Left cardiac atrium (tissue), 4 donors: ENCODE data around the gene RPSA. TPM values are rescaled to one million over a fixed set of nuclear protein-coding genes. Genes with fewer than 3 reads are reported as not detected.
"Not testable (repeated sequence)": the region's sequence is repeated elsewhere in the genome, so short reads cannot be mapped to it uniquely, and the experiment has no call there.

ENCODE experiments used
- ATAC-seq, 2 donors: fragments of 200-7000 bp; cut with Tn5 transposase; one replicate each; pipeline ENCODE4 v1.9.1; 2020; ENCODE audit warnings: mild to moderate bottlenecking in 2 of 2, moderate library complexity in 2 of 2
- DNase-seq: peaks from one replicate; pipeline ENCODE4 v3.0.0-alpha.2; 2020
- intact Hi-C, 2 donors: fragments of 100-400 bp; cut with DNase I; formaldehyde crosslinking; loops; one replicate each; pipeline versions ENCODE4 v1.14.1 to v1.15.1; 2022 to 2023
- total RNA-seq, 2 donors: library from RNA; stranded (reverse); fragmentation: NEBNext Ultra II Directional; extraction: Animal tissue kit (Norgen Biotek cat#: 25700); gene quantifications; one replicate each; pipeline ENCODE4 v1.2.1, GENCODE V29; 2021
- donor health status: DM: no; HTN: yes; CAD: no.
- donor health status: DM: no; HTN: yes; CAD: no; lungs with severe emphysema.
- donor health status: DM: yes; HTN: yes; CAD: no.
- donor health status: Dilated cardiomyopathy.

The RPSA gene
- total RNA-seq, 2 donors from 2014 or later: 535 to 579 TPM

GRCh38 chr3:39415302-39415701 is 8.8 kb downstream of the RPSA start:
- ATAC-seq, DNase-seq, intact Hi-C loops: not testable (repeated sequence)

DNA sequence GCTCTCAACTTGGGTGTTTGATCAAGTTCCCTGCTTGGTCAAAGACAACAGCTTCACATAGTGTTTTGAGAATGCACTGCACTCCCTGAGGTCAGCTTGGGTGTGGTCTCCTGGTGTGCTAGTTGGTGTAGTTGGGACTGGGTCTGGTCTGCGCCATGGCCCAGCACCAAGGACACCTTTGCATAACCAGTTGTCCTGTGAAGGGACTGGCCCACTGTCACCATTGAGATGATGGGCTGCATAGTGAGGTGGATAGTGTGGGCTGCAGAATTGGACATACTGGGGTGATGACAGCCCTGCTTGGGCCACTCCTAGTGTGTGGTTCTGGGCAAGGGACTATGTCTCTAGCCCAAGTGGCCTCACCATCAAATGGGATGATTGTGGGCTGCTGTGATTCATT is 9.5 kb downstream of the RPSA start:
- DNase-seq: no peak
- ATAC-seq: peak in 1 of 2 donors; percentile 20
- intact Hi-C loops: loop anchor here in 1 of 2 donors (2.0 kb wide), 1 partner anchor 83 kb away; no protein-coding TSS in a partner anchor

DNA sequence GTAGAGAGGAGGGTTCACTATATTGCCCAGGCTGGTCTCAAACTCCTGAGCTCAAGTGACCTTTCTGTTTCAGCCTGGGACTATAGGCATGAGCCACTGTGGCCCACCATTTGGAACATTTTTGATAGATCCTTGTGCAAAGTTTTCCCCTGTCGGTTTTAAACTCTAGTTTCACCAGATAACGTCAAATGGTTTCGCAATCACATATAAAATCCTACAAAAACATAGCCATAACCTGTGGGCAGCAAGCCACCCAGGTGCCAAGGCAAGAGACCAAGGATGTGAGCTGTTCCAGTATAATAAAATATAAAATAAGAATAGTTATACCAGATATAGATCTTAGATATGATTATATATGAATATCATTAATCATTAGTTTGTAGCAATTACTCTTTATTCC is 10.5 kb downstream of the RPSA start:
- intact Hi-C loops: loop anchor here in 1 of 2 donors (2.0 kb wide), 1 partner anchor 82 kb away; no protein-coding TSS in a partner anchor
- ATAC-seq, DNase-seq: not testable (repeated sequence)

DNA sequence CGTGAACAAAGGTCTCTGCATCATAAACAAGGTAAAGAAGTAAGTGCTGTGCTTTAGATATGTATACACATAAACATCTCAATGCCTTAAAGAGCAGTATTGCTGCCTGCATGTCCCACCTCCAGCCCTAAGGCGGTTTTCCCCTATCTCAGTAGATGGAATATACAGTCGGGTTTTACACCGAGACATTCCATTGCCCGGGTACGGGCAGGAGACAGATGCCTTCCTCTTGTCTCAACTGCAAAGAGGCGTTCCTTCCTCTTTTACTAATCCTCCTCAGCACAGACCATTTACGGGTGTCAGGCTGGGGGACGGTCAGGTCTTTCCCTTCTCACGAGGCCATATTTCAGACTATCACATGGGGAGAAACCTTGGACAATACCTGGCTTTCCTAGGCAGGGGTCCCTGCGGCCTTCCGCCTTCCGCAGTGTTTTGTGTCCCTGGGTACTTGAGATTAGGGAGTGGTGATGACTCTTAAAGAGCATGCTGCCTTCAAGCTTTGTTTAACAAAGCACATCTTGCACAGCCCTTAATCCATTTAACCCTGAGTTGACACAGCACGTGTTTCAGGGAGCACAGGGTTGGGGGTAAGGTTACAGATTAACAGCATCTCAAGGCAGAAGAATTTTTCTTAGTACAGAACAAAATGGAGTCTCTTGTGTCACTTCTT is 12.2 kb downstream of the RPSA start:
- ATAC-seq, DNase-seq, intact Hi-C loops: not testable (repeated sequence)

GRCh38 chr3:39419742-39420315 is 13.3 kb downstream of the RPSA start:
- no peak for ATAC-seq
- intact Hi-C loops: no loop called here

GRCh38 chr3:39420543-39420942 is 14.0 kb downstream of the RPSA start:
- no peak for DNase-seq
- ATAC-seq: no peak
- intact Hi-C loops: no loop called here

More at GRCh38 chr3:39419742-39420315, 13.3 kb downstream of the RPSA start:
- no peak for DNase-seq

GRCh38 chr3:39423436-39423970 is 17.0 kb downstream of the RPSA start:
- intact Hi-C loops: no loop called here
- DNase-seq (no peak), ATAC-seq (no peak)

GRCh38 chr3:39426312-39426711 is 19.8 kb downstream of the RPSA start:
- DNase-seq (no peak), ATAC-seq (no peak)
- intact Hi-C loops: no loop called here

DNA sequence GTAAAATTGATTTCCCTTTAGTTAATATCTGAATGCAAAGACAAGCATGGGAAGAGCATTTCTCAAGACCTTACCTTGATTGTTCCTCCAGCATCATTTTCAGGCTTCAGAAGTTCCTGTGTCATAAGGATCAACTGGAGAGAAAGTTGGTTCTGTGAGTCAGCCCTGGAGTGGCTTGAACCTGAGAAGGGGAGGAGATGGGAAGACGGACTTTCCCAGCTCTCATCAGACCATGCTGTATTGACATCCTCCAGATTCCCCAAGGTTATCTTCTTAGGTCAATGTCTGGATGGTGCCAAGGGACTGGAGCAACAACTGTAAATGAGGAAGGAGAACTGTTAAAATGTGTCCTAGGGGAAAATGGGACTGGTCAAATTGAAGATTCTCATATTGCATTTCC is 21.0 kb downstream of the RPSA start:
- DNase-seq (no peak), ATAC-seq (no peak)
- intact Hi-C loops: no loop called here

DNA sequence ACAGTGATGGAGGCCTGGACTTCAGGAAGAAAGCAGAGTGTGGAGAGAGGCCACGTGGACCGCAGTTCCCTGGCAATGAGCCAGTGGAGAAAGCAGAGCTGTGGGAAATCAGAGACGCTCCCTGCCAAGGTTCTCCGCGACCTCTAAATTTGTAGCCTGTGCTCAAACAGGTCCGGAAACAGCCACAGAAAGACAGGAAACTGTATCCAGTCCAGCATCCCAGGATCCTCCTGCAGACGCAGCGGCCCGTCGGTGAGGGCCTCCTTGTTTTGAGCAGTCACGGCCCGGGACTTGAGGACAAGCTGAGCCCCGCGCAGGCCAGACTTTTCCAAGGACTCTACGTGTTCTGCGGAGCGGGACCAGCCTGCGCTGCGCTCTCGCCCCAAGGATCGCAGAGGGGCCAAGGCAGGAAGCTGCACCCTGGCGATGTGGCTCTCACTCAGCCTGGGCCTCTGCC is 22.3 kb downstream of the RPSA start:
- ATAC-seq (peak; percentile 57 to 74), DNase-seq (peak; percentile 65)
- intact Hi-C loops: no loop called here

GRCh38 chr3:39429466-39429865 is 22.9 kb downstream of the RPSA start:
- intact Hi-C loops: no loop called here
- ATAC-seq: no peak
- DNase-seq: no peak

DNA sequence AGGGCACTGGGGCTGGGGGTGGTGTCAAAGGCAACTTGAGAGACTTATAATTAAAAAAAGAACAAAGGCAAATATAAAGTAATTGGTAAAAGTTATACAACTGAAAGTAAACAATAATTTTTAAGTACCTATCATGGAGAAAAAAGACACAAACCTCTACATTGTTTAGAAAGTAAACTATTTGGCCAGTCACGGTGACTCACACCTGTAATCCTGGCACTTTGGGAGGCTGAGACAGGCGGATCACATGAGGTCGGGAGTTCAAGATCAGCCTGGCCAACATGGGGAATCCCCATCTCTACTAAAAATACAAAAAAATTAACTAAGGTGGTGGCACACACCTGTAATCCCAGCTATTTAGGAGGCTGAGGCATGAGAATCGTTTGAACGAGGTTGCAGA is 25.8 kb downstream of the RPSA start:
- ATAC-seq (no peak), DNase-seq (no peak)
- intact Hi-C loops: loop anchor here in 1 of 2 donors (10.0 kb wide), 1 partner anchor 52 kb away; no protein-coding TSS in a partner anchor

- peak; percentile 51 to 58 for ATAC-seq
- intact Hi-C loops: loop anchor here in 1 of 2 donors (10.0 kb wide), 1 partner anchor 51 kb away; no protein-coding TSS in a partner anchor
- DNase-seq: no peak
Measured at GRCh38 chr3:39433642-39434041, 27.1 kb downstream of the RPSA start.

- intact Hi-C loops: loop anchor here in 1 of 2 donors (10.0 kb wide), 1 partner anchor 50 kb away; no protein-coding TSS in a partner anchor
- DNase-seq (no peak), ATAC-seq (no peak)
Measured at GRCh38 chr3:39434574-39434973, 28.1 kb downstream of the RPSA start.

GRCh38 chr3:39435006-39435748 is 28.7 kb downstream of the RPSA start:
- intact Hi-C loops: loop anchor here in 1 of 2 donors (10.0 kb wide), 1 partner anchor 50 kb away; no protein-coding TSS in a partner anchor
- DNase-seq: no peak
- no peak for ATAC-seq

DNA sequence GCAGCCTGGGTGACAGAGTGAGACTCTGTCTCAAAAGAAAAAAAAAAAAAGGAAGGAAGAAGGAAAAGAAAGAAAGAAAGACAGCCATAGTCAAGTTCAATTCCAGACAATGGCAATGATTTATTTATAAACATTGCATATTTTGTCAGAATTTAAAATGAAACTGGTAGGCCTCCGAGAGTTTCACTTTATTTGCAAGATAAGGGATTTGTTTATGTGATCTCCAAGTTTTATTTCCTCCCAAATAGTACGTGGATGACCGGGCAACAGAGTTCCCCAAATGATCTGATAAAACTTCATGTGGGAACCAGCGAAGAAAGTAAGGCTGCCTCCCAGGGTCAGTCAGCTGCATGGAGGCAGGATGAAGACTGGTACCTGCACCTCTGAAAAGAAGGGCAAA is 32.4 kb downstream of the RPSA start:
- no peak for ATAC-seq

GRCh38 chr3:39440316-39440715 is 33.8 kb downstream of the RPSA start:
- ATAC-seq (no peak), DNase-seq (no peak)
- intact Hi-C loops: no loop called here

More for the DNA sequence above, 32.4 kb downstream of the RPSA start:
- intact Hi-C loops: loop anchor here in 1 of 2 donors (10.0 kb wide), 1 partner anchor 46 kb away; no protein-coding TSS in a partner anchor
- DNase-seq: no peak

- ATAC-seq: no peak
- intact Hi-C loops: no loop called here
- DNase-seq: no peak
Measured at GRCh38 chr3:39443530-39443929, 37.0 kb downstream of the RPSA start.

- DNase-seq (no peak), ATAC-seq (no peak)
- intact Hi-C loops: no loop called here
Measured at GRCh38 chr3:39445927-39446326, 39.4 kb downstream of the RPSA start.
